Smooth muscle cell of the pulmonary artery (primary cell): ENCODE measurements around the gene SLC2A5. TPM values are rescaled to one million over a fixed set of nuclear protein-coding genes. Genes with fewer than 3 reads are reported as not detected.

Experiments used
- total RNA-seq: library from RNA; depleted of rRNA; stranded (reverse); fragments of >200 nt; gene quantifications from 2 replicates; pipeline ENCODE4 v1.2.3, GENCODE V29; 2014

Gene SLC2A5, protein sequence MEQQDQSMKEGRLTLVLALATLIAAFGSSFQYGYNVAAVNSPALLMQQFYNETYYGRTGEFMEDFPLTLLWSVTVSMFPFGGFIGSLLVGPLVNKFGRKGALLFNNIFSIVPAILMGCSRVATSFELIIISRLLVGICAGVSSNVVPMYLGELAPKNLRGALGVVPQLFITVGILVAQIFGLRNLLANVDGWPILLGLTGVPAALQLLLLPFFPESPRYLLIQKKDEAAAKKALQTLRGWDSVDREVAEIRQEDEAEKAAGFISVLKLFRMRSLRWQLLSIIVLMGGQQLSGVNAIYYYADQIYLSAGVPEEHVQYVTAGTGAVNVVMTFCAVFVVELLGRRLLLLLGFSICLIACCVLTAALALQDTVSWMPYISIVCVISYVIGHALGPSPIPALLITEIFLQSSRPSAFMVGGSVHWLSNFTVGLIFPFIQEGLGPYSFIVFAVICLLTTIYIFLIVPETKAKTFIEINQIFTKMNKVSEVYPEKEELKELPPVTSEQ
- total RNA-seq, result 3.7 and 25.9 TPM in 2 replicates

DNA sequence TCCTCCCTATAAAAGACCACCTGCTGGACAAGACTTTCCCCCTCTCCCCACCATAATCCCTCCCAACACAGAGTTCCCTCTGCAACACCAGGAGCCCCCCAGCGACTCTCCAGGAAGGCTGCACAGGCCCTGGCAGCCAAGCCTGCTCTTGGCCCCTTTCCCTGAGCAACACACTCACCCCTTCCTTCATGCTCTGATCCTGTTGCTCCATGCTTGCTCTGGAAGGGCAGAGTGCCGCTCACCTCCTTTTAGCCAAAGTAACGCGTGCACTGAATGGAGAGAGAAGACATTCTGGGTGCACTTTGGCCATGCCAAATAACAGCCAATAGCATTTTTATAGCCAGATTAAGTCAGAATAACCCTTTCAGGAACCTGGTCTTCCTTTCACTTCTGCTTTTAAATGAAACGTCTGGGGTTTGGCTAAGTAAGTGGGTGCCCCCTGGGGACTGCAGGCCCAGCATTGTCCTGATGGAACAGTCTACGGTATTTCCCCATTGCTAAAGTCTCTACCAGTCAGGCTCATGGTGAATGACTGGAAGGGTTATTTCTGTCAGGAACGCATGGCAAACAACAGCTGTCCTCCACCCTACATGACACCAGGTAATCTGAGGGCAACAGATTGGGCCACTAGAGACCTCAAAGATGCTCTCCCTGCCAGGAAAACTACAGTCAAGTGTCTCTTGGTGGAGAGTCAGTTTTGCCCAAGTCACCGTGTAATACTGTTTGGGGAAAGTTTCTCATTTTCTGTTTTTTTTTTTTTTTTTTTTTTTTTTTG lies at the start of gene SLC2A5:
Gene SLC2A5 (minus strand): TSS at position 310 of the 775 bp plus-strand sequence. CDS start 99 bp downstream, at position 211.

Other genes with a start within 250 kb of the SLC2A5 start
- gene ENO1, start 190.9 kb downstream of the SLC2A5 start, total RNA-seq, result 2,217 and 2,300 TPM in 2 replicates
- not detected in 2 replicates for gene CA6, start 123.8 kb downstream of the SLC2A5 start, total RNA-seq
- gene SLC2A7, start 43.2 kb downstream of the SLC2A5 start, total RNA-seq, result not detected in 2 replicates
- gene GPR157, start 59.5 kb upstream of the SLC2A5 start, total RNA-seq, result 3.8 and 4.3 TPM in 2 replicates
- 31.3 and 45.3 TPM in 2 replicates for gene H6PD, start 165.1 kb upstream of the SLC2A5 start, total RNA-seq
- 21.6 and 33.2 TPM in 2 replicates for gene SPSB1, start 223.3 kb upstream of the SLC2A5 start, total RNA-seq